ENCODE data around the gene ST3GAL2. TPM values are rescaled to one million over a fixed set of nuclear protein-coding genes. Genes with fewer than 3 reads are reported as not detected.
"Not testable (repeated sequence)": the region's sequence is repeated elsewhere in the genome, so short reads cannot be mapped to it uniquely, and the experiment has no call there.

Gene ST3GAL2
- total RNA-seq, 1 donor from 2014 or later: 57.4 TPM

DNA sequence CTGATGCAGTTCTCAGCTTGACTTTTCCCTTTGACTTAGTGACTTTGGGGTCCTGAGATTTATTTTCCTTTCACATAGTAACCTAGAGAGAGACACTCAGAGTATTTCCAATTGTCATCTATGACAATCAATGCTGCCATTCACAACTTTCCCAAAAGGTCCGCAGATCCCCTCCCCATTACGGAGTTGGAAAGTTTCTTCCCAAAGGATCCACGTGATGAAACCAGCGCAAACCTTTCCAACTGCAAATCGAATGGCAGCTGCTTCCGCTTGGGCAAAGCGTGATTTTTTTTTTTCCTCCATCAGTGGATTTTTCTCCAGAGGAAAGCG lies 15.0 kb upstream of the ST3GAL2 start:
- H3K27me3 Mint-ChIP-seq: no peaks in the 10 kb centered on the region
- H3K27ac Mint-ChIP-seq: peak overlapping the region; percentile 89
- intact Hi-C loops (cut with micrococcal nuclease): loop anchor here (1.0 to 5.0 kb wide), 6 partner anchors 15 to 73 kb away; partner anchors contain the start of genes COG4, SF3B3 and ST3GAL2
- DNase-seq (no peak), ATAC-seq (ENCODE audit: low read depth) (peak; percentile 5)
- H3K9me3 Mint-ChIP-seq: no peaks in the 10 kb centered on the region
- peak overlapping the region; percentile 88 for H3K4me3 Mint-ChIP-seq
- CTCF ChIA-PET: interaction anchor here (0.7 to 1.8 kb wide), 5 partner anchors 16 to 73 kb away, joined by 3 to 10 read pairs (median 4); partner anchors contain the start of gene ST3GAL2
- H3K4me1 Mint-ChIP-seq: peaks cover 16% of the 10 kb centered on the region
- POLR2A ChIA-PET: interaction anchor here (0.5 to 3.6 kb wide), 16 partner anchors 15 to 165 kb away, joined by 3 to 85 read pairs (median 6); partner anchors contain the start of genes AARS1, DDX19A and ST3GAL2
- TF ChIP-seq, protein P1, sequence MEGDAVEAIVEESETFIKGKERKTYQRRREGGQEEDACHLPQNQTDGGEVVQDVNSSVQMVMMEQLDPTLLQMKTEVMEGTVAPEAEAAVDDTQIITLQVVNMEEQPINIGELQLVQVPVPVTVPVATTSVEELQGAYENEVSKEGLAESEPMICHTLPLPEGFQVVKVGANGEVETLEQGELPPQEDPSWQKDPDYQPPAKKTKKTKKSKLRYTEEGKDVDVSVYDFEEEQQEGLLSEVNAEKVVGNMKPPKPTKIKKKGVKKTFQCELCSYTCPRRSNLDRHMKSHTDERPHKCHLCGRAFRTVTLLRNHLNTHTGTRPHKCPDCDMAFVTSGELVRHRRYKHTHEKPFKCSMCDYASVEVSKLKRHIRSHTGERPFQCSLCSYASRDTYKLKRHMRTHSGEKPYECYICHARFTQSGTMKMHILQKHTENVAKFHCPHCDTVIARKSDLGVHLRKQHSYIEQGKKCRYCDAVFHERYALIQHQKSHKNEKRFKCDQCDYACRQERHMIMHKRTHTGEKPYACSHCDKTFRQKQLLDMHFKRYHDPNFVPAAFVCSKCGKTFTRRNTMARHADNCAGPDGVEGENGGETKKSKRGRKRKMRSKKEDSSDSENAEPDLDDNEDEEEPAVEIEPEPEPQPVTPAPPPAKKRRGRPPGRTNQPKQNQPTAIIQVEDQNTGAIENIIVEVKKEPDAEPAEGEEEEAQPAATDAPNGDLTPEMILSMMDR (IDR thresholded peaks at IDR 0.05): no peak
- H3K36me3 Mint-ChIP-seq (ENCODE audit: low read depth): peaks cover 2% of the 10 kb centered on the region

DNA sequence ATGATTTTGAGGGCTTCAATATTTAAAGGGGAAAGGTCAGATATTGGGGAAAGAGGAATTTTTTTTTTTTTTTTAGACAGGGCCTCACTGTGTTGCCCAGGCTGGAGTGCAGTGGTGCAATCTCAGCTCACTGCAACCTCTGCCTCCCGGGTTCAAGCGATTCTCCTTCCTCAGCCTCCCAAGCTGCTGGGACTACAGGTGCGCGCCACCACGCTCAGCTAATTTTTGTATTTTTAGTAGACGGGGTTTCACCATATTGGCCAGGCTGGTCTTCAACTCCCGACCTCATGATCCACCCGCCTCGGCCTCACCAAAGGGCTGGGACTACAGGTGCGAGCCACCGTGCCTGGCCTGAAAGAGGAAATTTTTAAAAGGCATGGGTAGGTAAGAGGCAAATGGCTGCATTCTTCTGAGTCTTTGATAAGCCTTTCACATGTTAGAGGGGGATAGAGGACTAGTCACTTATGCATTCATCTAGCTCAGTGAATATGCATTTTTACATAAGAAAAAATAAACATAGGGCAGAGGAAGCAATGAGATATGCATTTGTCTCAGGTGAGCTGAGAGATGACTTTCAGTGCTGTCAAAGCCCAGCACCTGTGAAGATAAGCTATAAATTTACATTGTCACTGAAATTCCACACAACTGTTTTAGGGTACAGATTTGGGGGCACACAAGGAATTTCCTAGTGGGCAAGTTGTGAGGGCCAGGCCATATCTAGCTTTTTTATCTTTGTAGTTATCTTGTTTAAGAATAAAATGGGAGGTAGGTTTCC lies 14.4 kb upstream of the ST3GAL2 start:
- ChIA-PET POLR2A (interaction anchor here (0.5 to 3.6 kb wide), 13 partner anchors 15 to 165 kb away, joined by 3 to 85 read pairs (median 7); partner anchors contain the start of genes AARS1 and ST3GAL2), CTCF (interaction anchor here (0.7 to 1.8 kb wide), 5 partner anchors 15 to 72 kb away, joined by 3 to 10 read pairs (median 4); partner anchors contain the start of gene ST3GAL2)
- ATAC-seq (ENCODE audit: low read depth) (no peak), DNase-seq (no peak)
- Mint-ChIP-seq H3K27ac (peak overlapping the region; percentile 89), H3K36me3 (ENCODE audit: low read depth) (peaks cover 2% of the 10 kb centered on the region), H3K9me3 (no peaks in the 10 kb centered on the region), H3K4me3 (peak overlapping the region; percentile 88), H3K4me1 (peaks cover 16% of the 10 kb centered on the region), H3K27me3 (no peaks in the 10 kb centered on the region)
- TF ChIP-seq, protein P1 (IDR thresholded peaks at IDR 0.05): no peak
- intact Hi-C loops (cut with micrococcal nuclease): loop anchor here (5.0 kb wide), 1 partner anchor 36 kb away; no protein-coding TSS in a partner anchor

GRCh38 chr16:70451004-70451340 lies 12.1 kb upstream of the ST3GAL2 start:
- H3K4me3 Mint-ChIP-seq; H3K27ac Mint-ChIP-seq; H3K36me3 Mint-ChIP-seq (ENCODE audit: low read depth); H3K27me3 Mint-ChIP-seq; ATAC-seq (ENCODE audit: low read depth); POLR2A ChIA-PET; DNase-seq; H3K9me3 Mint-ChIP-seq: not testable (repeated sequence)
- intact Hi-C loops (cut with micrococcal nuclease): loop anchor here (5.0 kb wide), 1 partner anchor 34 kb away; no protein-coding TSS in a partner anchor
- H3K4me1 Mint-ChIP-seq: peaks cover 18% of the 10 kb centered on the region
- CTCF ChIA-PET: interaction anchor here (0.6 kb wide), 1 partner anchor 51 kb away, joined by 3 read pairs; no protein-coding TSS in a partner anchor

GRCh38 chr16:70450142-70451003 lies 11.5 kb upstream of the ST3GAL2 start:
- intact Hi-C loops (cut with micrococcal nuclease): loop anchor here (5.0 kb wide), 1 partner anchor 33 kb away; no protein-coding TSS in a partner anchor
- H3K9me3 Mint-ChIP-seq; H3K4me3 Mint-ChIP-seq; H3K36me3 Mint-ChIP-seq (ENCODE audit: low read depth); ATAC-seq (ENCODE audit: low read depth); H3K27ac Mint-ChIP-seq; DNase-seq; H3K27me3 Mint-ChIP-seq: not testable (repeated sequence)
- ChIA-PET POLR2A (interaction anchor here (0.6 kb wide), 1 partner anchor 35 kb away, joined by 7 read pairs; no protein-coding TSS in a partner anchor), CTCF (interaction anchor here (0.6 kb wide), 1 partner anchor 50 kb away, joined by 3 read pairs; no protein-coding TSS in a partner anchor)
- peaks cover 18% of the 10 kb centered on the region for H3K4me1 Mint-ChIP-seq

DNA sequence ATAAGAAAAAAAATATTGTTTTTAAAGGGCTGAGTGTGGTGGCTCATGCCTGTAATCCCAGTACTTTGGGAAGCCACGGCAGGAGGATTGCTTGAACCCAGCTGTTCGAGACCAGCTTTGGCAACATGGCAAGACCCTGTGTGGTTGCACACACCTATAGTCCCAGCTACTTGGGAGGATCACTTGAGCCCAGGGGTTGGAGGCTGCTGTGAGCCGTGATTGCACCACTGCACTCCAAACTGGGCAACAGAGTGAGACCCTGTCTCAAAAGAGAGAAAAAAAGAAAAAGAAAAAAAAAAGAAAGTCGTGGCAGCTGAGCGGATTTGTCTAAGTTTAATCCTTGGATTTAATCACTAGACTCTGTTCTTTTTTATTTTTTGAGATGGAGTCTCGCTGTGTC lies 9.2 kb upstream of the ST3GAL2 start:
- no peak for ATAC-seq (ENCODE audit: low read depth)
- POLR2A ChIA-PET: interaction anchor here (1.3 kb wide), 1 partner anchor 68 kb away, joined by 3 read pairs; no protein-coding TSS in a partner anchor

More for the DNA sequence above, 9.2 kb upstream of the ST3GAL2 start:
- DNase-seq: no peak
- H3K36me3 Mint-ChIP-seq (ENCODE audit: low read depth): no peaks in the 10 kb centered on the region
- CTCF ChIA-PET: no interaction called here
- TF ChIP-seq, protein P1 (IDR thresholded peaks at IDR 0.05): no peak
- H3K27me3 Mint-ChIP-seq: no peaks in the 10 kb centered on the region
- intact Hi-C loops (cut with micrococcal nuclease): no loop called here
- H3K4me3 Mint-ChIP-seq: no peak overlapping the region
- no peaks in the 10 kb centered on the region for H3K9me3 Mint-ChIP-seq
- no peak overlapping the region for H3K27ac Mint-ChIP-seq
- H3K4me1 Mint-ChIP-seq: peaks cover 7% of the 10 kb centered on the region

All from activated B cell treated with CpG ODN at 0.5 μM for 24 hours (primary cell).